PFSK-1 (cell line): ENCODE data around the gene ZCCHC24.

Experiments used
- FOXP2 ChIP-seq: optimal IDR thresholded peaks from 2 replicates; pipeline ENCODE3; 2011; ENCODE audit warnings: borderline replicate concordance, control low read depth, inconsistent platforms; ENCODE audit not compliant: insufficient read depth; ENCODE audit errors: extremely low read length, extremely low read depth
- POLR2AphosphoS5 ChIP-seq: IDR thresholded peaks from 2 replicates; pipeline ENCODE4 v1.6.1; 2012; ENCODE audit warnings: low read depth, mild to moderate bottlenecking, control low read depth, low read length, moderate library complexity
- REST ChIP-seq, 2 experiments: IDR thresholded peaks; 2 replicates each; pipeline versions ENCODE4 v1.6.1 to v1.8.0; 2011 to 2012; ENCODE audit warnings: low read depth in 2 of 2, low read length in 2 of 2, control low read depth in 1 of 2, inconsistent platforms in 1 of 2, mild to moderate bottlenecking in 1 of 2, moderate library complexity in 1 of 2; ENCODE audit not compliant: insufficient read depth in 1 of 2
- SIN3A ChIP-seq: IDR thresholded peaks from 2 replicates; pipeline ENCODE4 v1.6.1; 2012; ENCODE audit warnings: mild to moderate bottlenecking, low read length, moderate library complexity, borderline replicate concordance; ENCODE audit not compliant: insufficient read depth
- TAF1 ChIP-seq: IDR thresholded peaks from 2 replicates; pipeline ENCODE4 v1.6.1; 2012; ENCODE audit warnings: low read length, control low read depth, borderline replicate concordance; ENCODE audit not compliant: insufficient read depth

ZCCHC24 gene

GRCh38 chr10:79357180-79357579 lies 88.2 kb downstream of the ZCCHC24 start:
- TF ChIP-seq TAF1, result no peak
- no peak for TF ChIP-seq FOXP2
- no peak for TF ChIP-seq POLR2AphosphoS5
- TF ChIP-seq REST (IDR thresholded peaks at IDR 0.05; ENCODE audit: insufficient read depth in 1 of 2, low read depth in 2 of 2, low read length in 2 of 2), result no peak

- TF ChIP-seq SIN3A, result no peak
- TF ChIP-seq FOXP2, result no peak
- TF ChIP-seq TAF1, result no peak
Measured at GRCh38 chr10:79356104-79356503, 89.3 kb downstream of the ZCCHC24 start.

- TF ChIP-seq FOXP2, result no peak
- TF ChIP-seq POLR2AphosphoS5, result no peak; the same call in 1 of the 2 replicates
- no peak for TF ChIP-seq REST (IDR thresholded peaks at IDR 0.05; ENCODE audit: insufficient read depth in 1 of 2, low read depth in 2 of 2, low read length in 2 of 2)
- TF ChIP-seq TAF1, result no peak
- TF ChIP-seq SIN3A, result no peak
Measured at GRCh38 chr10:79355420-79356017, 89.9 kb downstream of the ZCCHC24 start.

GRCh38 chr10:79354615-79355014 lies 90.8 kb downstream of the ZCCHC24 start:
- no peak for TF ChIP-seq TAF1
- TF ChIP-seq REST (IDR thresholded peaks at IDR 0.05; ENCODE audit: insufficient read depth in 1 of 2, low read depth in 2 of 2, low read length in 2 of 2), result no peak
- TF ChIP-seq POLR2AphosphoS5, result no peak
- TF ChIP-seq SIN3A, result no peak
- TF ChIP-seq FOXP2, result no peak

- TF ChIP-seq POLR2AphosphoS5 (0 out of 2 replicates have a peak, but pooled peaks have one; percentile 15), REST (IDR thresholded peaks at IDR 0.05; ENCODE audit: insufficient read depth in 1 of 2, low read depth in 2 of 2, low read length in 2 of 2) (no peak)
Measured at GRCh38 chr10:79354141-79354540, 91.3 kb downstream of the ZCCHC24 start.
